SJSA1 (cell line): ENCODE results near the gene ACOT7. TPM values are rescaled to one million over a fixed set of nuclear protein-coding genes. Genes with fewer than 3 reads are reported as not detected.

Source experiments
- DNase-seq, 2 experiments: peaks; one replicate each; pipeline ENCODE4 v3.0.0-alpha.2; 2015 to 2020; ENCODE audit warnings: low spot score in 2 of 2, low read depth in 1 of 2
- H3K27ac ChIP-seq: fragments of 250-450 bp; sonication (Bioruptor Pico); 2 replicates; pipeline ENCODE4 v1.5.1; 2020; ENCODE audit warnings: mild to moderate bottlenecking, moderate library complexity
- H3K27me3 ChIP-seq: fragments of 250-450 bp; sonication (Bioruptor Pico); replicated peaks from 2 replicates; pipeline ENCODE4 v1.5.1; 2020; ENCODE audit warnings: mild to moderate bottlenecking, moderate library complexity
- H3K36me3 ChIP-seq: fragments of 250-450 bp; sonication (Bioruptor Pico); 2 replicates; pipeline ENCODE4 v1.5.1; 2020; ENCODE audit warnings: mild to moderate bottlenecking
- H3K4me1 ChIP-seq: fragments of 250-450 bp; sonication (Bioruptor Pico); replicated peaks from 2 replicates; pipeline ENCODE4 v1.6.1; 2021; ENCODE audit warnings: mild to moderate bottlenecking
- H3K4me3 ChIP-seq: fragments of 250-450 bp; sonication (Bioruptor Pico); 2 replicates; pipeline ENCODE4 v1.5.1; 2020; ENCODE audit warnings: mild to moderate bottlenecking
- H3K9me3 ChIP-seq: fragments of 250-450 bp; sonication (Bioruptor Pico); replicated peaks from 2 replicates; pipeline ENCODE4 v1.5.1; 2020; ENCODE audit warnings: mild to moderate bottlenecking
- total RNA-seq: library from RNA; depleted of rRNA; stranded (reverse); fragments of >200 nt; shearing (Covaris generic); gene quantifications from 2 replicates; pipeline ENCODE4 v1.2.3, GENCODE V29; 2014

The ACOT7 gene
- total RNA-seq, 1 experiment from 2014 or later = 33.9 TPM

DNA sequence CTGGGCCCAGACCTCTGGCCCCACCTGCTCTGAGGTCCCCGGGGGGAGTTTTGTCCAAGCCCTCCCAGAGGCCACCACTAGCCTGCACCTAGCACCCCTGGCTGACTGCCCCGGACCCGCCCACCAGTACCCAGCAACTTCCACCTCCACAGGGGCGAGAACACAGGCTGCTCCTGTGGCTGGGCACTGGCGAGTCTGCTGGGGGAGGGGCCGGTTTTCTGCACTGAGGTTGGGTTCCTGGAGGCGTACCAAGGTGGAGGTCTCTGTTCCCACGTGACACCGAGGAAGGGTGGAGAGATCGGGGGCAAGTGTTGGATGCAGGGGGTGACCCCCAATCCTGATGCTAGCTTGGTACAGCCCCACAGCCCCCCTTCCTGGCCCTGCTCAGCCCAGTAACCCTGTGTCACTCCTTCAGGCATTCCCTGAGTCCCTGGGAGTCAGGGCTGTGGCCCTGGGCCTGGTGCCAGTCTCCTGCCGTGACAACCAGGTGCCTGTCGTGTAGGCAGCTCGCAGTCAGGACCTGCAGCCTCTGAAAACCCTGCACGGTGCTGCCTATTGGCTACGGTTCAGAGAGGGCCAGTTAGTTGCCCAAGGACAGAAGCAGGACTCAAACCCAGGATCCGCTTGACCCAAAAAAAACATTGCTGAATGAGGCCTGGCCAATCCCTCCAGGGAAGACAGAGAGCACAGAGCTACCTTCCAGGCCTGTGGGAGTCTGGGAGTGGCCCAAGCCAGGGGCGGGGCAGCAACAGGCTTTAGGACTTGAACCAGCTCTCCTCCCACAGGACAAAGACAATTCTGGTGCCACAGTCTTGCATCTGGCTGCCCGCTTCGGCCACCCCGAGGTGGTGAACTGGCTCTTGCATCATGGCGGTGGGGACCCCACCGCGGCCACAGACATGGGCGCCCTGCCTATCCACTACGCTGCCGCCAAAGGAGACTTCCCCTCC is 34.1 kb upstream of the ACOT7 start:
- peaks cover 5% of the 10 kb centered on the region for H3K4me1 ChIP-seq
- DNase-seq = no peak
- no peak overlapping the region for H3K4me3 ChIP-seq
- no peak overlapping the region for H3K27ac ChIP-seq
- 0 out of 2 replicates have a peak, but pooled peaks cover 2% of the 10 kb centered on the region for H3K9me3 ChIP-seq
- no peaks in the 10 kb centered on the region for H3K36me3 ChIP-seq
- H3K27me3 ChIP-seq = peaks cover 46% of the 10 kb centered on the region

GRCh38 chr1:6426972-6427350 is 33.4 kb upstream of the ACOT7 start:
- no peak for DNase-seq
- 0 out of 2 replicates have a peak, but pooled peaks cover 2% of the 10 kb centered on the region for H3K9me3 ChIP-seq
- peaks cover 53% of the 10 kb centered on the region for H3K27me3 ChIP-seq
- H3K36me3 ChIP-seq = no peaks in the 10 kb centered on the region
- no peak overlapping the region for H3K4me3 ChIP-seq
- peaks cover 5% of the 10 kb centered on the region for H3K4me1 ChIP-seq
- H3K27ac ChIP-seq = no peak overlapping the region

GRCh38 chr1:6426277-6426971 is 32.9 kb upstream of the ACOT7 start:
- no peak overlapping the region for H3K27ac ChIP-seq
- H3K4me3 ChIP-seq = no peak overlapping the region
- no peaks in the 10 kb centered on the region for H3K36me3 ChIP-seq
- peaks cover 5% of the 10 kb centered on the region for H3K4me1 ChIP-seq
- H3K27me3 ChIP-seq = peaks cover 58% of the 10 kb centered on the region
- 0 out of 2 replicates have a peak, but pooled peaks cover 2% of the 10 kb centered on the region for H3K9me3 ChIP-seq
- DNase-seq = no peak

DNA sequence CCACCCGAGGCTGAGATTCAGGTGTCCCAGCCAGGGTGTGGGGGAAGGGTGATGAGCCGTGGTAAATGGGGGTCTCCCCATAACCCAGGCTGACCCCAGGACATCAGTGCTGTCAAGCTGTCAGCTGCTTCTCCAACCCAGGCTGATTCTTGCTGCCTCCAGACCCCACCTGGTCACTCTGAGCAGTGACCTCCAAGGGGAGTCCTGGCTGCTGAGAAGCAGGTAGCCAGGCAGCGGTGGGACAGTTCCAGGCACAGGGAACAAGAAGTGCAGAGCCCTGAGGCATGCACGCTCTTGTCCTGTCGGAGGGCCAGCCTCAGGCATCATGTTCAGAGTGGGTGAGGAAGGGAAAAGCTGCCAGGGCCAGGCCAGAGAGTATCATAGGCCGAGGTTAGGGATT is 32.1 kb upstream of the ACOT7 start:
- Histone ChIP-seq H3K4me3 (no peak overlapping the region), H3K9me3 (0 out of 2 replicates have a peak, but pooled peaks cover 2% of the 10 kb centered on the region), H3K36me3 (no peaks in the 10 kb centered on the region), H3K27me3 (peaks cover 66% of the 10 kb centered on the region), H3K4me1 (peaks cover 5% of the 10 kb centered on the region), H3K27ac (no peak overlapping the region)
- no peak for DNase-seq

DNA sequence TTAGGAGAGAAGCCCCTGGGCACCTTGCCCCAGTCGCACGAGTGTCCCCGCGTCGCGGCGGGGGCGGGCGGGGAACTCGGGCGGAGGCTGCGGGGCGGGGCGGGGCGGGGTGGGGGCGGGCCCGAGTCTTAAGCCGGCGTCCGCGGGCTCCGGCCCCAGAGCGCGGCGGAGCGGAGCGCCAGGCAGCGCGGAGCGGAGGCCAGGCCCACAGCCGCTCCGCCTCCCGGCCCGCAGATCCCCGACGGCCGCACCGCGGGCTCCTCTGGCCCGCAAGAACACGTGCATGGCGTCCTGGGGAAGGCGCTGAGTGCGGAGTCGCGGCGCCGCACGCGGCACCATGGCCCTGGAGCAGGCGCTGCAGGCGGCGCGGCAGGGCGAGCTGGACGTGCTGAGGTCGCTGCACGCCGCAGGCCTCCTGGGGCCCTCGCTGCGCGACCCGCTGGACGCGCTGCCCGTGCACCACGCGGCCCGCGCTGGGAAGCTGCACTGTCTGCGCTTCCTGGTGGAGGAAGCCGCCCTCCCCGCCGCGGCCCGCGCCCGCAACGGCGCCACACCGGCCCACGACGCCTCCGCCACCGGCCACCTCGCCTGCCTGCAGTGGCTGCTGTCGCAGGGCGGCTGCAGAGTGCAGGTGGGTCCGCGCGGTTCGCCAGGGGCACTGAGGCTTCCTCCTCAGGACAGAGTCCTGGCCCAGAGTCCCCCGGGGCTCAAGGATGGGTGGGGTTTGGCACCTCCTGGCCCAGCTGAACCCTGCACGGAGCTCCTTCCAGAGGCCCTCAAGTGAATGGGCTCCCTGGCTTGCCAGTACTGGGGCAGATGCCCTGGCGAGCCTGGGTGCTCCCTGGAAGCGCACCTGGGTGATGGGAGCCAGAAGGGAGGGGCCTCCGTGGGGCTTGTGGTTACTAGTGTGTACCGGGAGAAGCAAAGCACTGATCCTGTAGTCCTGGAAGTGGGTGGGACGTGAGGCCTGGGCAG is 31.3 kb upstream of the ACOT7 start, which contains the start of gene ESPN:
ESPN (plus strand) TSS at position 158 of the 975 bp plus-strand sequence; CDS start at position 338, 180 bp downstream.
- peaks cover 8% of the 10 kb centered on the region for H3K4me1 ChIP-seq
- peaks cover 73% of the 10 kb centered on the region for H3K27me3 ChIP-seq
- no peak for DNase-seq
- no peak within 1 kb of the TSS for H3K27ac ChIP-seq
- H3K9me3 ChIP-seq = 0 out of 2 replicates have a peak, but pooled peaks cover 2% of the 10 kb centered on the region
- no peaks in the 10 kb centered on the region for H3K36me3 ChIP-seq
- no peak within 1 kb of the TSS for H3K4me3 ChIP-seq

DNA sequence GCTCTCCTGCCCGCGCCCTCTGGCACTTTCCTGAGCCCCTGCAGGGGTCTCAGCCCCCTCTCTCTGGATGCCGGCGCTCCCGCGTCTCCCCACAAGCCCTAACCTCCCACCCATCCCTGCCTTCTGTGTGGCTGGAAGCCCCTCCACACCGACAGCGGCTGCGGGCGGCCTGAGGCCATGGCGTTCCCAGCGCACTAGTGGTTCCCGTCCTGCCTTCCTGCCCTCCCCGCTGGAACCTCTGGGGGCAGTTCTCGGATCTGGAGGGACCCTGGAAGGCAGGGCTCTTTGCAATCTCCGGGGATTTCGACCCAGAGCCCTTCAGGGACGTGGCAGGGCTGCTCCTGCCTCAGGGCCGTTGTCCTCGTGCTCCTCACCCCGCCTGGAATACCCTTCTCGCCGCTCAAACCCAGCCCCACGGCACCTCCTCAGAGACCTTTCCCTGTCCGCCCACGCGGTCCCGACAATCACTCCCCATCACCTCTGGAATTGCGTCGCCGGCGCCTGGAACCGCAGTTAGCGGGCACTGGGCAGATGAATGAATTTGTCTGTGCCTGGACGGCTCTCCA is 30.5 kb upstream of the ACOT7 start:
- H3K27me3 ChIP-seq = peaks cover 81% of the 10 kb centered on the region

GRCh38 chr1:6423321-6423999 is 29.9 kb upstream of the ACOT7 start:
- peaks cover 88% of the 10 kb centered on the region for H3K27me3 ChIP-seq
- no peak overlapping the region for H3K27ac ChIP-seq
- H3K36me3 ChIP-seq = no peaks in the 10 kb centered on the region
- peak in 1 of 2 experiments; percentile 49 for DNase-seq
- peaks cover 11% of the 10 kb centered on the region for H3K4me1 ChIP-seq
- H3K4me3 ChIP-seq = no peak overlapping the region
- H3K9me3 ChIP-seq = 0 out of 2 replicates have a peak, but pooled peaks cover 2% of the 10 kb centered on the region

More for the DNA sequence above, 30.5 kb upstream of the ACOT7 start:
- H3K4me1 ChIP-seq = peaks cover 11% of the 10 kb centered on the region
- no peak for DNase-seq
- H3K27ac ChIP-seq = no peak overlapping the region
- H3K36me3 ChIP-seq = no peaks in the 10 kb centered on the region
- 0 out of 2 replicates have a peak, but pooled peaks cover 2% of the 10 kb centered on the region for H3K9me3 ChIP-seq
- H3K4me3 ChIP-seq = no peak overlapping the region

- Histone ChIP-seq H3K4me3 (no peak overlapping the region), H3K9me3 (0 out of 2 replicates have a peak, but pooled peaks cover 2% of the 10 kb centered on the region), H3K27ac (no peak overlapping the region), H3K4me1 (peaks cover 11% of the 10 kb centered on the region), H3K36me3 (no peaks in the 10 kb centered on the region), H3K27me3 (peaks cover 97% of the 10 kb centered on the region)
- DNase-seq = no peak
Measured at GRCh38 chr1:6421266-6421665, 27.7 kb upstream of the ACOT7 start.

- peaks cover 15% of the 10 kb centered on the region for H3K4me1 ChIP-seq
- peaks cover 97% of the 10 kb centered on the region for H3K27me3 ChIP-seq
- no peak overlapping the region for H3K27ac ChIP-seq
- DNase-seq = no peak
- H3K4me3 ChIP-seq = no peak overlapping the region
- H3K36me3 ChIP-seq = no peaks in the 10 kb centered on the region
- H3K9me3 ChIP-seq = 0 out of 2 replicates have a peak, but pooled peaks cover 2% of the 10 kb centered on the region
Measured at GRCh38 chr1:6420454-6421042, 27.0 kb upstream of the ACOT7 start.

DNA sequence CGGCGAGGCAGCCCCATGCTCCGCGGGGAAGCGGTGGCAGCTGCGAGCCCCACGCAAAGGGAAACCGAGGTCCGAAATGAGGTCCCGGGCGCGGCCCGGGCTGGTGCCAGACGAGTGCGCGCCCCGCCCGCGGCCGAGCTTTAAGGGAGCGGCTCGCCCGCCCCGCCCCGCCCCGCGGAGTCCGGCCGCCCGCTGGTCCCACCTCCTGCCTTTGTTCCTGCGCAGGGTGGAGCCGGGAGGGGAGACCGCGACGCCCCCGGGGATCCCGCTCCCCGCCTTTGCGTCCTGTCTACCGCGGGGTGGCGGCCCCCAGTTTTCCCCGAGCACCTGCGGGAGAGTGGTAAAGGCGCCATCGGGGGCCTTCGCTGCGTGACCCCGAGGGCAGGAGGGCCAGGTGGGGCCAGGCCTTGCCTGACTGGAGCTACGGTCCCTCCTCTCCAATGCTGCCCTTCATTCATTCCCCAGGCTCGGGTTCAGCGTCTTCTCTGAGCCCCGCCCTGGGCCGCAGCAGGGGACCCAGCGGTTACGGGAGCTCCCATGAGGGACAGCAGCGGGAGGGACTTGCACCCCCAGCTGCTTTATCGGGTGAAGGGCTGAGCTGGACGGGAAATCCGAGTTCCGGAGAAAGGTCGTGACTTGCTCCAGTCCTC is 26.4 kb upstream of the ACOT7 start, which contains the start of gene HES2:
HES2 (minus strand) TSS at position 116 of the 650 bp plus-strand sequence; CDS start at position 17, 99 bp downstream.
- Histone ChIP-seq H3K4me1 (peaks cover 16% of the 10 kb centered on the region), H3K27ac (no peak within 1 kb of the TSS), H3K27me3 (peaks cover 97% of the 10 kb centered on the region), H3K9me3 (0 out of 2 replicates have a peak, but pooled peaks cover 2% of the 10 kb centered on the region), H3K4me3 (no peak within 1 kb of the TSS), H3K36me3 (no peaks in the 10 kb centered on the region)
- DNase-seq = no peak

DNA sequence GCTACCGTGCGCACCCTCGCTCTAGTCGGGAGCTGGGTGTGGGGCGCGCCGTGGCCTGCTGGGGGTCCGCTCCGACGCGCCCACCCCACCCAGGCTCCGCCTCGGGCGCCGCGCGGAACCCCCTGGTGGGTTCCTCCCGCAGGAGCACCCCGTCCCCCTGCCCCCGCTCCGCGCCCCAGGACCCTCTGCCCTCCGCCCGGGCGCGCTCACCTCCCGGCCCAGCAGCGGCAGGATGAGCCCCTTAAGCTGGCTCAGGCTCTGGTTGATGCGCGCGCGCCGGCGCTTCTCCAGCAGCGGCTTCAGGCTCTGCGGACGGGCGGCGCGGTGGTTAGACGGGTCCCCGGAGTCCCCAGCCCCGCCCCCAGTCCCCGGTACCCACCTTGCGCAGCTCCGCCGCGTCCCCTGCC is 25.8 kb upstream of the ACOT7 start:
- no peaks in the 10 kb centered on the region for H3K36me3 ChIP-seq
- no peak overlapping the region for H3K4me3 ChIP-seq
- no peaks in the 10 kb centered on the region for H3K9me3 ChIP-seq
- peaks cover 16% of the 10 kb centered on the region for H3K4me1 ChIP-seq
- H3K27me3 ChIP-seq = peaks cover 99% of the 10 kb centered on the region
- no peak for DNase-seq
- H3K27ac ChIP-seq = no peak overlapping the region
